Transverse colon (tissue), 4 donors: ENCODE data around the gene APBB1.

ENCODE experiments used
- POLR2A ChIP-seq: fragments of 450-650 bp; IDR thresholded peaks from one replicate; pipeline ENCODE4 v1.6.1; 2016; ENCODE audit warnings: antibody characterized with exemption, mild to moderate bottlenecking, moderate library complexity
- POLR2AphosphoS5 ChIP-seq, 3 donors: sonication (generic); formaldehyde crosslinking; IDR thresholded peaks; one replicate each; pipeline ENCODE4 v1.6.1; 2016; ENCODE audit warnings: antibody characterized with exemption in 3 of 3
- TF ChIP-seq, protein P1 (sequence below), 5 experiments: fragments of 200-600 bp in 3 of 5; fragments of 450-650 bp in 2 of 5; sonication (generic) in 3 of 5; IDR thresholded peaks; 1 replicate in 2 of 5; 2 replicates in 3 of 5; pipeline ENCODE4 v1.5.1; 2016 to 2017; ENCODE audit warnings: antibody characterized with exemption in 5 of 5, inconsistent platforms in 3 of 5, mild to moderate bottlenecking in 2 of 5, moderate library complexity in 1 of 5

- TF ChIP-seq, protein P1, sequence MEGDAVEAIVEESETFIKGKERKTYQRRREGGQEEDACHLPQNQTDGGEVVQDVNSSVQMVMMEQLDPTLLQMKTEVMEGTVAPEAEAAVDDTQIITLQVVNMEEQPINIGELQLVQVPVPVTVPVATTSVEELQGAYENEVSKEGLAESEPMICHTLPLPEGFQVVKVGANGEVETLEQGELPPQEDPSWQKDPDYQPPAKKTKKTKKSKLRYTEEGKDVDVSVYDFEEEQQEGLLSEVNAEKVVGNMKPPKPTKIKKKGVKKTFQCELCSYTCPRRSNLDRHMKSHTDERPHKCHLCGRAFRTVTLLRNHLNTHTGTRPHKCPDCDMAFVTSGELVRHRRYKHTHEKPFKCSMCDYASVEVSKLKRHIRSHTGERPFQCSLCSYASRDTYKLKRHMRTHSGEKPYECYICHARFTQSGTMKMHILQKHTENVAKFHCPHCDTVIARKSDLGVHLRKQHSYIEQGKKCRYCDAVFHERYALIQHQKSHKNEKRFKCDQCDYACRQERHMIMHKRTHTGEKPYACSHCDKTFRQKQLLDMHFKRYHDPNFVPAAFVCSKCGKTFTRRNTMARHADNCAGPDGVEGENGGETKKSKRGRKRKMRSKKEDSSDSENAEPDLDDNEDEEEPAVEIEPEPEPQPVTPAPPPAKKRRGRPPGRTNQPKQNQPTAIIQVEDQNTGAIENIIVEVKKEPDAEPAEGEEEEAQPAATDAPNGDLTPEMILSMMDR (IDR thresholded peaks at IDR 0.05) = no peak
- TF ChIP-seq POLR2AphosphoS5 (IDR thresholded peaks at IDR 0.05) = no peak
- TF ChIP-seq POLR2A = no peak
These were observed 5.1 kb downstream of the APBB1 start for GRCh38 chr11:6413791-6414201.
